ENCODE measurements around the gene SLC35F5.
A peak's percentile ranks its signal among the peaks of the same experiment; 100 is the strongest.
"Not testable (repeated sequence)": the region's sequence is repeated elsewhere in the genome, so short reads cannot be mapped to it uniquely, and the experiment has no call there.

SLC35F5 gene

DNA sequence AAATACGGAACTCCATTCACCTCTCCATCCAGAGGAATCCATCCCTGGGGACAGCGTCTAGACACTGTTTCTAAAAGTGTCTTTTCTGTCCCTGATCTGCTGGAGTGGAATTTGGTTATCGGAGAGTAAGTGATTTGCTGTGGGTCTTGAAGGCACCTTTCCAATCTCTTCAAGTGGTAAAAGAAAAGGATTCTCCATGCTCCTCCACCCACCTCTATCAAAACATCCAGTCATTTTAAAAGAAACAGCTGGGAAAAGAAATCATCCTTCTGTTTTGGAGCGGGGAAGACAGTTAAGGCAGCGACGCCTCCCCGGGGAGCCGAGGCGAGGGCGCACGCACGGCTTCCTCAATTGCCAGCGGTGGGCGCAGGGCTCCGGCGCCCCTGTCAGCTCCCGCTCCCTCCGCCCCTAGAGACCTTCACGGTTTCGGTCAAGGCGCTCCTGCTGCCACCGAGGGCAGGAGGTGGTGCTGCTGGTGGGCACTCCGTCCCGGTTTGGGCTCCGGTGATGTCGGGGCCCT lies 547 bp downstream of the SLC35F5 start:
- ATAC-seq = peak; percentile 42 to 49

DNA sequence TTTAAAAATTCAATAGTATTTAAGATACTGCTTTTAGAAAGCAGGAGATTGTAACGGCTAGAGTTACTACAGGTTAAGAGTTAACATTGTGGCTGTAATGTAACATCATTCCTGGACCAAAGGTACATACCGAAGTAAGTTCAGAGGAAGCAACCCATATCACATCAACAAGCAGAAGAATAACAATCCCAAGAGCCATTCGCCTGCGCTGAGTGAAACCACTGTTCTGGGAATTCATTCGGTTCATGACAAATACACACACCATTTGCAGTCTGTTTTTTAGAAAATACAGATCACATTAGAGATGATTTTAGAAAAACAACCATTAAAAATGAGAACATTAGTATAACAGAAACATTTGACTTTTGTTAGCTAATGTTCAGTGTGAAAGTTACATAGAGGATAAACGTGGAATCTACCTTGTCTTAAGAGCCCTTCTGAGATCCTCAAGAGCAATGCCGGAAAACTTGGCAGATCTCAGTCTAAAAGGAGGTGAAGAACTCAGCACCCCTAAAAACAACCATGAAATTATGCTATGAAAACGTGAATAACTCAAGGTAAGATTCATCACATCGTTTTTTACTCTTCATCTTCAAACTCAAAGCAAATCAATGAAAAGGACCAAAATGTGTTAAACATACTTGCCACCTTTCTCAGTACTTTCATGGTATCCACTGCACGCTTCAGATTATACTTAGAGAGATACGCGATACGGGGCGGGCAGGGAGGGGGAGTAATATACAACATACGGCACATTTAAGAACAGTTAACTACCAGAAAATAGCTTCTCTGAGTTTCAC lies 1.2 kb downstream of the SLC35F5 start:
- ATAC-seq = no peak

DNA sequence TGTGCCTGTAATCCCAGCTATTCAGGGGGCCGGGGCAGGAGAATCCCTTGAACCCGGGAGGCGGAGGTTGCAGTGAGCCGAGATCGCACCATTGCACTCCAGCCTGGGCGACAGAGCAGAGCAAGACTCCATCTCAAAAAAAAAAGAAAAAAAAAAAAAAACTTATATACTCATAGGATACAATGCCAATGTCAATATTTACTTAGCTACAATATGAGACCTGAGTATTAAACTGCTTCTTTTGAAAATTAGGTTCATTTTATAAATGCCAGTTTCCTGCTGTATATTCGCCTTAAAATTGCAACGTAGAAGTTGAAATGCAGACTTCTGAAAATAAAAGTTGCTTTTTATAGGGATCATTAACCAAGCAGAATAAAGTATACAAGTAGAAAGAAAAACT lies 2.3 kb downstream of the SLC35F5 start:
- no peak for ATAC-seq

GRCh38 chr2:113750385-113750784 lies 6.1 kb downstream of the SLC35F5 start:
- ATAC-seq = no peak

GRCh38 chr2:113741091-113741490 lies 15.4 kb downstream of the SLC35F5 start:
- ATAC-seq = no peak

GRCh38 chr2:113739849-113740248 lies 16.6 kb downstream of the SLC35F5 start:
- ATAC-seq = no peak

- ATAC-seq = peak in 1 of 2 donors; percentile 24
These were observed 22.3 kb downstream of the SLC35F5 start for GRCh38 chr2:113734185-113734584.

GRCh38 chr2:113724010-113724409 lies 32.4 kb downstream of the SLC35F5 start:
- ATAC-seq = no peak

- no peak for ATAC-seq
These were observed 33.0 kb downstream of the SLC35F5 start for GRCh38 chr2:113723411-113723810.

DNA sequence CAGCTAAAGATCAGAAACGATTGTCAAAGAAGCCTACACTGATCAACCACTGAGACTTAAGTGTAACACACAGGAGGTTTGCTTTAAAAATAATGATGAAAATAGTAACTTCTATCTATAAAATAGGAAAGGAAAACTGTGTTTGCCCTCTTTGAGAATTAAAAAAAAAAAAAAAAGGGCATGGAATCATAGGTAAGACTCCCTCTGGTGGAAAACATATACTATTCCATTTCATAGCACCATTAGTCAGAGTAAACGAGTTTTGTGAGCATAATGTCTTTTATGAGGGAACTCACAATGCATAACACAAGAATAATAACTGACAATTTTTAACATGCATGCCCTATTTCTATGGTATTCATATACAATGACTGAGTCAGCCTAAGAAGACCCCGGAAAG lies 36.3 kb downstream of the SLC35F5 start:
- ATAC-seq = no peak

DNA sequence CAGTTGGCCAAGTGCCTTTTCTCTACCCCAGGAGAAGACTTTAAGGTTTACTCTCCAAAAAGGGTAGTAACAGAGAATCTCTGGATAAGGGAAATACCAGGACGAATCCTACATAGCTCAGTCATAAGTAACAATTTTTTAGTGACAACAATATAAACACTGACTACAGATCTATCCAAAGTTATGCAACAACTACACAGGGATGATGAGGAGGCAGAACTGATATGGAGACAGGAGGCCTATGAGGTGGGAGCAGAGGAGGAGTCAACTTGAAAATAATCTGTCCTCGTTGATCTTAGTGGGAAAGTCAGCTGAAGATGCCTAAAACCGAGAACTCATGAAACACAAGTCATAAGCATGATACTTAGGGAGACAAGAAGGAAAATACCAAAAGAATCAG lies 40.2 kb downstream of the SLC35F5 start:
- no peak for ATAC-seq

DNA sequence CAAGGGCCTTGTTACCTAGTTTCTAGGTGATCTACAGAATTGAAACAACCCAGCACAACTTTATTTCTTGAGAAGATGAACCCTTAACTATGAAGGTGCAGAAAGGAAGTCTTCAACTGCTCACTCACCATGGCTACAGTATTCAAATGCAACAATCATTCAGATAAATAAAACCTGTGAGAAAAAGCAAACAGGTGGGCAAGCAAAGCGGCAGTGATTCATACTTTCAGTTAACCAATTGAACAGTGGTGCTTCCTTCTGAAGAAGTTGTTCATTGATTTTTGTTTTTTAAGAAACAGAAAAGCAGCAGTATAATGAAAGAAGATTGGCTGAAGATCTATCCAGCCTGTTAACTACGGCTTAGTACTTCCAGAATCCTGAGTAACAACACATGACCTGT lies 43.5 kb downstream of the SLC35F5 start:
- no peak for ATAC-seq

GRCh38 chr2:113711851-113712250 lies 44.6 kb downstream of the SLC35F5 start:
- no peak for ATAC-seq

DNA sequence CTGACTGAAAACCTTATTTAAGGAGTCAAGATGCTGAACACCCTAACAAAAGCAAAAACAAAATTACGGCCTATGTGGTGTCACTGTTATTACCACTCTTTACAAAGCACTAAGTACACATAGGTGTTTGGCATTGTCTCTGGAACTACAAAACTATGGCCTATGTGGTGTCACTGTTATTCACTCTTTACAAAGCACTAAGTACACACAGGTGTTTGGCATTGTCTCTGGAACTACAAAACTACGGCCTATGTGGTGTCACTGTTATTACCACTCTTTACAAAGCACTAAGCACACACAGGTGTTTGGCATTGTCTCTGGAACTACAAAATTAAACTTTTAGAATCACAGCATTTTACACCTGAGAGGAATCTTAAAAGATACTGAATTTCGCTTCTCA lies 47.4 kb downstream of the SLC35F5 start:
- no peak for ATAC-seq

DNA sequence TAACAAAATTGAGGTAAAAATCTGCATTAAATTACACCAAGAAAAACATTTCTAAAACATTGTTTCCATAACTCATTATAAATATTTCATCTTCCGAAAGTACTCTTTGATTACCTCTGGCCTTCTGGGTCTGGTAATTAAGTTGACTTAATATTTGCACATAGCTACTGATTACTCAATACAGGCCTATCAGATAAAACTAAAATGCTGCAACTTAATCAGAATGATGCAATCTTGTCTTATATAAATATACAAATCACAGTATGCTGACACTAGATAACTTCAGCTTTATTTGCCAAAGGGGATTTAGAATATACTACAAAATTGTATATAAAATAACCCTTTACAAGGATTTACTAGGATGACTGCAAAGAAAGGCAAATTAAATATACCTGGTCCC lies 49.3 kb downstream of the SLC35F5 start:
- no peak for ATAC-seq

DNA sequence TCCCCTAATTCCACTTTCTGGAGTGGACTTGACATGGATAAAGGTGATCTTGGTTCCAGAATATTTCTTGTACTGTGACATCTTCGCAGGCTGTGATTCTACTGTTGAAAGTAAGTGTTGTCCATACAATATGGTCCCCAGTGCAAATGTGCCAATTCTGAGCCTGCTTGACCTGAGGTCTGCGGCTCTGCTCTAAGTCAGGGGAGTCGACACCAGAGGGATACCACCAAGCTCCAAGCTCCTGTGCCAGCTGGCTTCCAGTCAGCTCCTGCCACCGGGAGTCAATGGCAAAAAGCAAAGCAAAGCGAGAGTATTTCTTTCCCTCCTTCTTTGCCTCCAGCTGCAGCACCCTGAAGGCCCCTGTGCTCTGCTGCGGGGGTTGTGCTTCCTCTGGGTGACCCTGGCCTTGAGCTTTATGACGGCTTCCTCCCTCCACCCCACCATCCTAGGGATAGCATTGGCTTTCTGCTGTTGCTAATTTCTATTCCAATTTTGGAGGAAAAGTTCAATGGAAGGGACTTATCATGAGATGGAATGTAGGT lies 50.4 kb downstream of the SLC35F5 start:
- no peak for ATAC-seq

DNA sequence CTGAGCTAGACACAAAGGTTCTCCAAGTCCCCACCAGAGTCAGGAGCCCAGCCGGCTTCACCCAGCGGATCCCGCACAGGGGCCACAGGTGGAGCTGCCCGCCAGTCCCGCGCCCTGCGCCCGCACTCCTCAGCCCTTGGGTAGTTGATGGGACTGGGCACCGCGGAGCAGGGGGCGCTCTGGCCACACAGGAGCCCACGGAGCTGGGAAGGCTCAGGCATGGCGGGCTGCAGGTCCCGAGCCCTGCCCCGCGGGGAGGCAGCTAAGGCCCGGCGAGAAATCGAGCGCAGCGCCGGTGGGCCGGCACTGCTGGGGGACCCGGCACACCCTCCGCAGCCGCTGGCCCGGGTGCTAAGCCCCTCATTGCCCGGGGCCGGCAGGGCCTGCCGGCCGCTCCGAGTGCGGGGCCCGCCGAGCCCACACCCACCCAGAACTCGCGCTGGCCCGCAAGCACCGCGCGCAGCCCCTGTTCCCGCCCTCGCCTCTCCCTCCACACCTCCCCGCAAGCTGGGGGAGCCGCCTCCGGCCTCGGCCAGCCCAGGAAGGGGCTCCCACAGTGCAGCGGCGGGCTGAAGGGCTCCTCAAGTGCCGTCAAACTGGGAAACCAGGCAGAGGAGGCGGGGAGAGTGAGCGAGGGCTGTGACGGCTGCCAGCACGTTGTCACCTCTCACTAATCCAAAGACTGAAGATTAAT lies 52.0 kb downstream of the SLC35F5 start:
- not testable (repeated sequence) for ATAC-seq

DNA sequence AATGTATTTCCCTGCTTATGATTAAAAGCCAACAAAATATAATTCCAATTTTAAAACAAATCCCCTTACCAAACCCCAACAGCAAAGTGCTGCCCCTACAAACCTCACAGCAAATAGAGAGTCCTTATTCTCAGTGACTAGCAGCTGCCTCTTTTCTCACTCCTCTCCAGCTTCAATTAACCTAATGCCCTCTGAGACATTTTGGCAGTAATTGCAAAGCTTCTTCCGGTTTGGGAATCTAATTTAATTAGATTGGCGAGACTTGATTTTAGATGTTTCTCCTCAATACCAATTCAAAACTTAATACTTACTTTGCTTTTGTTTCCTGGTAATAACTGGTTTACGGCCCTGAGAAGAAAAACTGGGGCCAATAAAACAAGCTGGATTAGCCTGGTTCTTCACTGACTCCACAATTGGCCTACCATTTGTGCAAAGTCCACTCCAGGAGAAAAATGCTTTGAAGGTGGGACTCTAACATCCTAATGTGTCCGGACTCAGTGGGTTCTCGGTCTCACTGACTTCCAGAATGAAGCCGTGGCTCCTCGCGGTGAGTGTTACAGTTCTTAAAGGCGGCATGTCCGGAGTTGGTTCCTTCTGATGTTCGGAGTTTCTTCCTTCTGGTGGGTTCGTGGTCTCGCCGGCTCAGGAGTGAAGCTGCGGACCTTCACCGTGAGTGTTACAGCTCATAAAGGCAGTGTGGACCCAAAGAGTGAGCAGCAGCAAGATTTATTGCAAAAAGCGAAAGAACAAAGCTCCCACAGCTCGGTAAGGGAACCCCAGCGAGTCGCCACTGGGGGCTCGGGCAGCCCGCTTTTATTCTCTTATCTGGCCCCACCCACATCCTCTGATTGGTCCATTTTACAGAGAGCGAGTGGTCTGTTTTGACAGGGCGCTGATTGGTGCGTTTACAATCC lies 52.8 kb downstream of the SLC35F5 start:
- ATAC-seq = no peak

DNA sequence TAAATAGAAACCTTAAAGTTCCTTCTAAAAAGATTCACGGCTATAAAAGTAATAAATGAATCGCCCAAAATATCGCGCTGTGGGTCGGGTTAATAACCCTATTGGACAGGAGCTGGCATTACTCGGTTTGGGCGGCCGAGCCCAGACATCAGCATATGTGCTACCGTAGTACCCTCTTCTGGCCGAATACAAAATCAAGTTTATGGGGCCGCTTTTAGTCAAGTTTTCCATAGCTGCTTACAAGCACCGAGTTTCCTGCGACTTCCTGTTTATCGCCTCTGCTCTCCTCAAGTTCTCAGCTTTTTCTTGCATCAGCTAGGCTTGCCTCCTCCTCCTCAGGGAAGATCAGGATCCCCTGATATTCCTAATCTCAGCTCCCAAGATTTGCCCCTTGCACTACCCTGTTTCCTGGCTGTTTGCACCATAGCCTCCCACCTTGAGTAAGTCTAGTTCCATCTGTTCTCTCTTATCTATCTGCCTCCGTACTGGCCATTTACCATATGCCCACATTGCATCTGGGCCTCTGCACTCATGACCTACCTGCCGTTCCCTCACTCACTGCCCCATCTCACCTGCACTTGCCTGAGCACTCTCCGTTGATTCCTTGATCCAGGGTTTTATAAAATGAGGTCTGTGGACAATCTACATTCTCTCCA lies 56.1 kb downstream of the SLC35F5 start:
- ATAC-seq = peak; percentile 67 to 72

DNA sequence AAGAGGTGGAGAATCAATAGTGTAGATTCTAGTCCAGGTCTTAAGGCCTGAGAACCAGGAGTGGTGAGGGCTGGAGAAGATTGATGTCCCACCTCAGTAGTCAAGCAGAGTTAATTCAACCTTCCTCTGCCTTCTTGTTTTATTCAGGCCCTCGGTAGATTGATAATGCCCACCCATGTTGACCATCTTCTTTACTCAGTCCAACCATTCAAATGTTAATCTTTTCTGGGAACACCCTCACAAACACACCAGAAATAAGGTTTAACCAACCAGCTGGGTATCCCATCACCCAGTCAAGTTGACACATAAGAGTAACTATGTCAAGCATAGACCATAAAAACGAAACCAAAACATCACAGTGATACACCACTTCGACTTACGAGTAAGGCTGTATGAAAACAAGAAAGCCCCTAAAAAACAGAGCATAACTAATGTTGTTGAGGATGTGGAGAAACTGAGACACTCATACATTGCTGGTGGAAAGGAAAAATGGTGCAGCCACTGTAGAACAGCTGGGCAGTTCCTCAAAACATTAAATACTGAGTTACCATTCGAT lies 57.5 kb downstream of the SLC35F5 start:
- peak; percentile 73 to 77 for ATAC-seq

DNA sequence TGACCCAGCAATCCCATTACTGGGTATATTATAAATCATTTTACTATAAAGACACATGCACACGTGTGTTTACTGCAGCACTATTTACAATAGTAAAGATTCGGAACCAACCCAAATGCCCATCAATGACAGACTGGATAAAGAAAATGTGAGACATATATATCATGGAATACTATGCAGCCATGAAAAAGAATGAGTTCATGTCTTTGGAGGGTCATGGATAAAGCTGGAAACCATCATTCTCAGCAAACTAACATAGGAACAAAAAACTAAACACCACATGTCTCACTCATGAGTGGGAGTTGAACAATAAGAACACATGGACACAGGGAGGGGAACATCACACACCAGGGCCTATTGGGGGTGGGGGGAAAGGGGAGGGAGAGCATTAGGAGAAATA lies 58.2 kb downstream of the SLC35F5 start:
- not testable (repeated sequence) for ATAC-seq

- no peak for ATAC-seq
These were observed 58.9 kb downstream of the SLC35F5 start for GRCh38 chr2:113697516-113697915.
